Stomach (tissue), 9 donors: ENCODE measurements around the gene OGFR. TPM values are rescaled to one million over a fixed set of nuclear protein-coding genes. Genes with fewer than 3 reads are reported as not detected.
"Not testable (repeated sequence)": the region's sequence is repeated elsewhere in the genome, so short reads cannot be mapped to it uniquely, and the experiment has no call there.

Experiments used
- DNase-seq, 2 donors: peaks; one replicate each; pipeline versions ENCODE4 v3.0.0 to v3.0.0-alpha.2; 2013 to 2019
- H3K27ac ChIP-seq, 5 donors: fragments of 200-600 bp in 4 of 5; sonication (generic) in 4 of 5; one replicate each; pipeline ENCODE4 v1.5.1; 2013 to 2019; ENCODE audit warnings: mild to moderate bottlenecking in 1 of 5, moderate library complexity in 1 of 5
- H3K27me3 ChIP-seq, 3 donors: fragments of 200-600 bp; sonication (generic); one replicate each; pipeline ENCODE4 v1.5.1; 2017 to 2019; ENCODE audit warnings: mixed run types in 1 of 3
- H3K36me3 ChIP-seq, 4 donors: fragments of 200-600 bp; sonication (generic); 1 replicate in 3 of 4; 2 replicates in 1 of 4; pipeline ENCODE4 v1.5.1; 2016 to 2019
- H3K4me1 ChIP-seq, 4 donors: fragments of 200-600 bp; sonication (generic); one replicate each; pipeline ENCODE4 v1.5.1; 2016 to 2019
- H3K4me3 ChIP-seq, 4 donors: fragments of 200-600 bp; sonication (generic) in 3 of 4; one replicate each; pipeline ENCODE4 v1.5.1; 2016 to 2019; ENCODE audit warnings: mild to moderate bottlenecking in 1 of 4
- H3K9me3 ChIP-seq, 4 donors: fragments of 200-600 bp; sonication (generic); one replicate each; pipeline ENCODE4 v1.5.1; 2016 to 2019
- EP300 ChIP-seq: sonication (generic); formaldehyde crosslinking; IDR thresholded peaks from one replicate; pipeline ENCODE4 v1.6.1; 2017; ENCODE audit warnings: antibody characterized with exemption
- POLR2A ChIP-seq, 4 donors: fragments of 450-650 bp; IDR thresholded peaks; one replicate each; pipeline ENCODE4 v1.6.1; 2016; ENCODE audit warnings: antibody characterized with exemption in 4 of 4, control low read depth in 2 of 4, mild to moderate bottlenecking in 1 of 4, moderate library complexity in 1 of 4
- POLR2AphosphoS5 ChIP-seq, 3 donors: sonication (generic); formaldehyde crosslinking; IDR thresholded peaks; one replicate each; pipeline ENCODE4 v1.6.1; 2016; ENCODE audit warnings: antibody characterized with exemption in 3 of 3
- WGBS, 5 donors: extraction: QIAGEN DNeasy Blood & Tissue Kit in 3 of 5; methylation state at CpG; one replicate each; pipeline versions ENCODE4 v1.1.5 to v1.1.7; 2013 to 2018; 5-methylcytosine and 5-hydroxymethylcytosine counted together
- intact Hi-C: fragments of 100-400 bp; cut with DNase I; formaldehyde crosslinking; loops from one replicate; pipeline ENCODE4 v1.15.1; 2023; ENCODE audit warnings: low total_unique reads
- polyA plus RNA-seq, 3 donors: library from polyadenylated mRNA; stranded (reverse); fragments of 200-250 nt; gene quantifications; one replicate each; pipeline ENCODE4 v1.2.3, GENCODE V29; 2013
- total RNA-seq, 5 donors: library from RNA; depleted of rRNA; stranded (reverse); fragments of >200 nt; gene quantifications; one replicate each; pipeline versions ENCODE4 v1.1.0 to v1.2.3, GENCODE V29; 2014 to 2016
- TF ChIP-seq, protein P1 (sequence below), 7 experiments: fragments of 450-650 bp in 4 of 7; fragments of 200-600 bp in 3 of 7; sonication (generic) in 3 of 7; IDR thresholded peaks; one replicate each; pipeline ENCODE4 v1.5.1; 2016 to 2019; ENCODE audit warnings: antibody characterized with exemption in 7 of 7, control low read depth in 2 of 7, mild to moderate bottlenecking in 1 of 7
- donor health status: healthy with polysubstance abuse.
- donor health status: Bipolar disorder and iron deficiency.
- donor health status: healthy.

OGFR gene
- total and polyA plus RNA-seq, 8 donors, result 20.1 to 75.3 (median 42.3) TPM

GRCh38 chr20:62843656-62844055 lies 39.0 kb downstream of the OGFR start:
- DNase-seq, result no peak
- intact Hi-C loops, result no loop called here
- Histone ChIP-seq H3K27me3 (no peaks in the 10 kb centered on the region), H3K9me3 (no peaks in the 10 kb centered on the region), H3K36me3 (peaks cover 0 to 11% (median 7%) of the 10 kb centered on the region in 4 donors), H3K4me3 (no peak overlapping the region), H3K4me1 (no peaks in the 10 kb centered on the region), H3K27ac (no peak overlapping the region)
- WGBS, 5 donors, result 91 to 97% (median 95%) methylated on average over 10 of the region's 10 CpGs
- TF ChIP-seq POLR2AphosphoS5 (IDR thresholded peaks at IDR 0.05) (no peak), EP300 (no peak), POLR2A (IDR thresholded peaks at IDR 0.05) (no peak)
- TF ChIP-seq, protein P1, sequence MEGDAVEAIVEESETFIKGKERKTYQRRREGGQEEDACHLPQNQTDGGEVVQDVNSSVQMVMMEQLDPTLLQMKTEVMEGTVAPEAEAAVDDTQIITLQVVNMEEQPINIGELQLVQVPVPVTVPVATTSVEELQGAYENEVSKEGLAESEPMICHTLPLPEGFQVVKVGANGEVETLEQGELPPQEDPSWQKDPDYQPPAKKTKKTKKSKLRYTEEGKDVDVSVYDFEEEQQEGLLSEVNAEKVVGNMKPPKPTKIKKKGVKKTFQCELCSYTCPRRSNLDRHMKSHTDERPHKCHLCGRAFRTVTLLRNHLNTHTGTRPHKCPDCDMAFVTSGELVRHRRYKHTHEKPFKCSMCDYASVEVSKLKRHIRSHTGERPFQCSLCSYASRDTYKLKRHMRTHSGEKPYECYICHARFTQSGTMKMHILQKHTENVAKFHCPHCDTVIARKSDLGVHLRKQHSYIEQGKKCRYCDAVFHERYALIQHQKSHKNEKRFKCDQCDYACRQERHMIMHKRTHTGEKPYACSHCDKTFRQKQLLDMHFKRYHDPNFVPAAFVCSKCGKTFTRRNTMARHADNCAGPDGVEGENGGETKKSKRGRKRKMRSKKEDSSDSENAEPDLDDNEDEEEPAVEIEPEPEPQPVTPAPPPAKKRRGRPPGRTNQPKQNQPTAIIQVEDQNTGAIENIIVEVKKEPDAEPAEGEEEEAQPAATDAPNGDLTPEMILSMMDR (IDR thresholded peaks at IDR 0.05), result no peak

DNA sequence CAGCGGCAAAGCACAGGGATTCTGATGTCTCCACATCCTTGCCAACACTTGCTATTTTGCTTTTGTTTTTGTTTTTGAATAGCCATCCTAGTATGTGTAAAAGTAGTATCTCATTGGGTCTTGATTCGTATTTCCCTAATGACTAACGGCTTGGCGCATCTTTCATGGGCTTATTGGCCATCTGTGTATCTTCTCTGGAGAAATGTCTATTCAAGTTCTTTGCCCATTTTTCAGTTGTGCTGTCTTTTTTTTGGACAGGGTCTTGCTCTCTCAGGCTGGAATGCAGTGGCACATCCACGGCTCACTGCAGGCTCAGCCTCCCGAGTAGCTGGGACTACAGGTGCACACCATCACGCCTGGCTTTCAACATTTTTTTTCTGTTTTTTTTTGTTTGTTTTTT lies 39.5 kb downstream of the OGFR start:
- H3K27ac ChIP-seq, result no peak overlapping the region
- H3K27me3 ChIP-seq, result no peaks in the 10 kb centered on the region
- H3K9me3 ChIP-seq, result no peaks in the 10 kb centered on the region
- no peak for DNase-seq
- intact Hi-C loops, result no loop called here
- WGBS, 5 donors, result 95 to 98% (median 97%) methylated on average over 7 of the region's 7 CpGs
- TF ChIP-seq EP300 (no peak), POLR2A (IDR thresholded peaks at IDR 0.05) (no peak), POLR2AphosphoS5 (IDR thresholded peaks at IDR 0.05) (no peak)
- TF ChIP-seq, protein P1 (IDR thresholded peaks at IDR 0.05), result no peak
- H3K4me3 ChIP-seq, result no peak overlapping the region
- H3K4me1 ChIP-seq, result no peaks in the 10 kb centered on the region
- peaks cover 0 to 11% (median 7%) of the 10 kb centered on the region in 4 donors for H3K36me3 ChIP-seq

DNA sequence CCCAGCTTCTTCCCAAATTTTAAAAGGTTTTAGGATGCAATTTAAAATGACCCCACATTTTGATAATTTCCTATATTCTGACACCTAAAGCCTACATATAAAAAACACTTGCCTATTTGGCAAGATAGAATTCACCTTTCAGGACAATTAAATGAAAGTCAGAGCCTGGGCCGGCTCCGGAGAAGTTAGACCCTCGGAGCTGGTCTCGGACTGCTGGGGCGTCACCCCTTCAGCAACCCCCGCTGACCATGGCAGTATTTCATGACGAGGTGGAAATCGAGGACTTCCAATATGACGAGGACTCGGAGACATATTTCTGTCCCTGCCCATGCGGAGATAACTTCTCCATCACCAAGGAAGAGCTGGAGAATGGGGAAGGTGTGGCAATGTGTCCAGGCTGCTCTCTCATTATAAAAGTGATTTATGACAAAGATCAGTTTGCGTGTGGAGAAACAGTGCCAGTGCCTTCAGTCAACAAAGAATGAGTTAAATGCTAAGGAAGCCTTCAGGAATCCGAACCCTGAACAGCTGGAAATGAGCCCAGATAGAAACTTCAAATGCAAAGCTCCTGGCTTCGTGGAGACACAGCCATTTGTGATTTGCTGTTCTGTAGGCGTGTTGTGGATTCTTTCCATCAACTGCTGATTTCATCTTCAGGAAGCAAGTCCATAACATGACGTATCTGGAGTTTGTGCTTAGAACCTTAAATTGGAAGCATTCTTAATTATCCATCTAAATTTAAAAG lies 41.0 kb downstream of the OGFR start:
- no peaks in the 10 kb centered on the region for H3K27me3 ChIP-seq
- H3K36me3 ChIP-seq, result peaks cover 0 to 20% (median 7%) of the 10 kb centered on the region in 4 donors
- no peak overlapping the region for H3K27ac ChIP-seq
- H3K4me3 ChIP-seq, result no peak overlapping the region
- 90 to 93% (median 93%) methylated on average over 16 of the region's 16 CpGs for WGBS, 5 donors
- TF ChIP-seq, protein P1 (IDR thresholded peaks at IDR 0.05), result no peak
- no peak for DNase-seq
- no peaks in the 10 kb centered on the region for H3K4me1 ChIP-seq
- H3K9me3 ChIP-seq, result no peaks in the 10 kb centered on the region
- intact Hi-C loops, result no loop called here

- DNase-seq, result no peak
- Histone ChIP-seq H3K4me3 (no peak overlapping the region), H3K36me3 (peaks cover 0 to 23% (median 9%) of the 10 kb centered on the region in 4 donors), H3K4me1 (no peaks in the 10 kb centered on the region), H3K27me3 (no peaks in the 10 kb centered on the region), H3K27ac (no peak overlapping the region), H3K9me3 (no peaks in the 10 kb centered on the region)
- intact Hi-C loops, result no loop called here
- TF ChIP-seq POLR2A (IDR thresholded peaks at IDR 0.05), result no peak
- no peak for TF ChIP-seq EP300
- TF ChIP-seq POLR2AphosphoS5 (IDR thresholded peaks at IDR 0.05), result no peak
- TF ChIP-seq, protein P1 (IDR thresholded peaks at IDR 0.05), result no peak
- WGBS, 5 donors, result 87 to 94% (median 93%) methylated on average over 19 of the region's 19 CpGs
These were observed 41.7 kb downstream of the OGFR start for GRCh38 chr20:62846166-62846890.

DNA sequence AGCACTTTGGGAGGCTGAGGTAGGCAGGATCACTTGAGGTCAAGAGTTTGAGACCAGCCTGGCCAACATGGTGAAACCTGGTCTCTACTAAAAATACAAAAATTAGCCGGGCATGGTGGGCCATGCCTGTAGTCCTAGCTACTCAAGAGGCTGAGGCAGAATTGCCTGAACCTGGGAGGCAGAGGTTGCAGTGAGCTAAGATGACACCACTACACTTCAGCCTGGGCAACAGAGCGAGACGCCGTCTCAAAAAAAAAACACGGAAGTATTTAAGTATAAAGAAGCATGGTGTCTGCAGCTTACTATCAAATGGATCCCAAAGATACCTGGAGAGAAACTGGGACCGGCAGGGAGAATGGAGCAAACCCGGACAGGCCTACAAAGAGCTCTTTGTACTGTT lies 44.3 kb downstream of the OGFR start:
- intact Hi-C loops, H3K27ac ChIP-seq, H3K9me3 ChIP-seq, H3K27me3 ChIP-seq, H3K4me3 ChIP-seq, H3K4me1 ChIP-seq, DNase-seq: not testable (repeated sequence)
- H3K36me3 ChIP-seq, result peaks cover 0 to 48% (median 34%) of the 10 kb centered on the region in 4 donors
- WGBS, 5 donors, result 90 to 96% (median 93%) methylated on average over 7 of the region's 7 CpGs
